Measurements from ENCODE around the gene RIPOR3.

RIPOR3 gene

GRCh38 chr20:50567860-50568548 is 123.3 kb downstream of the RIPOR3 start:
- no peak for DNase-seq

- DNase-seq: no peak
Measured at GRCh38 chr20:50565871-50566270, 125.5 kb downstream of the RIPOR3 start.

GRCh38 chr20:50565383-50565782 is 126.0 kb downstream of the RIPOR3 start:
- no peak for DNase-seq

GRCh38 chr20:50563133-50563944 is 128.0 kb downstream of the RIPOR3 start:
- no peak for DNase-seq

- DNase-seq: no peak
Measured at GRCh38 chr20:50562262-50562701, 129.1 kb downstream of the RIPOR3 start.

GRCh38 chr20:50561379-50562078 is 129.8 kb downstream of the RIPOR3 start:
- no peak for DNase-seq

GRCh38 chr20:50560867-50561266 is 130.5 kb downstream of the RIPOR3 start:
- DNase-seq: no peak

- DNase-seq: no peak
Measured at GRCh38 chr20:50559856-50560638, 131.3 kb downstream of the RIPOR3 start.

GRCh38 chr20:50559149-50559548 is 132.2 kb downstream of the RIPOR3 start:
- no peak for DNase-seq

GRCh38 chr20:50558483-50558925 is 132.8 kb downstream of the RIPOR3 start:
- DNase-seq: no peak

GRCh38 chr20:50557549-50558134 is 133.7 kb downstream of the RIPOR3 start:
- DNase-seq: no peak

GRCh38 chr20:50555662-50556061 is 135.7 kb downstream of the RIPOR3 start:
- no peak for DNase-seq

GRCh38 chr20:50554694-50555579 is 136.4 kb downstream of the RIPOR3 start:
- DNase-seq: no peak

GRCh38 chr20:50552979-50553378 is 138.4 kb downstream of the RIPOR3 start:
- DNase-seq: no peak

- no peak for DNase-seq
Measured at GRCh38 chr20:50551288-50551687, 140.1 kb downstream of the RIPOR3 start.

GRCh38 chr20:50550531-50550930 is 140.8 kb downstream of the RIPOR3 start:
- no peak for DNase-seq

GRCh38 chr20:50548396-50548795 is 142.9 kb downstream of the RIPOR3 start:
- no peak for DNase-seq

GRCh38 chr20:50547964-50548363 is 143.4 kb downstream of the RIPOR3 start:
- no peak for DNase-seq

GRCh38 chr20:50546729-50547314 is 144.5 kb downstream of the RIPOR3 start:
- no peak for DNase-seq

- DNase-seq: no peak
Measured at GRCh38 chr20:50545126-50545525, 146.2 kb downstream of the RIPOR3 start.

- no peak for DNase-seq
Measured at GRCh38 chr20:50543326-50543725, 148.0 kb downstream of the RIPOR3 start.
